ENCODE results near the gene DLG2.

DLG2 gene

GRCh38 chr11:84413549-84413948 lies 1213.6 kb downstream of the DLG2 start:
- no peak for DNase-seq

- no peak for DNase-seq
Observed at GRCh38 chr11:84412862-84413261, 1214.3 kb downstream of the DLG2 start.

- no peak for DNase-seq
Observed at GRCh38 chr11:84408946-84409411, 1218.2 kb downstream of the DLG2 start.

GRCh38 chr11:84407091-84407490 lies 1220.1 kb downstream of the DLG2 start:
- no peak for DNase-seq

- peak; percentile 31 for DNase-seq
Observed at GRCh38 chr11:84398017-84398626, 1229.0 kb downstream of the DLG2 start.

- no peak for DNase-seq
Observed at GRCh38 chr11:84396521-84396920, 1230.6 kb downstream of the DLG2 start.

GRCh38 chr11:84390441-84391078 lies 1236.6 kb downstream of the DLG2 start:
- DNase-seq, result no peak

GRCh38 chr11:84389696-84390095 lies 1237.4 kb downstream of the DLG2 start:
- no peak for DNase-seq

- DNase-seq, result peak; percentile 73
Observed at GRCh38 chr11:84384731-84385130, 1242.4 kb downstream of the DLG2 start.

- no peak for DNase-seq
Observed at GRCh38 chr11:84383576-84383975, 1243.6 kb downstream of the DLG2 start.

- no peak for DNase-seq
Observed at GRCh38 chr11:84381666-84382065, 1245.5 kb downstream of the DLG2 start.

- DNase-seq, result no peak
Observed at GRCh38 chr11:84372381-84372950, 1254.7 kb downstream of the DLG2 start.

- DNase-seq, result no peak
Observed at GRCh38 chr11:84358034-84358433, 1269.1 kb downstream of the DLG2 start.

- no peak for DNase-seq
Observed at GRCh38 chr11:84355911-84356310, 1271.2 kb downstream of the DLG2 start.

- no peak for DNase-seq
Observed at GRCh38 chr11:84345597-84345996, 1281.5 kb downstream of the DLG2 start.

- DNase-seq, result no peak
Observed at GRCh38 chr11:84345027-84345426, 1282.1 kb downstream of the DLG2 start.

- DNase-seq, result no peak
Observed at GRCh38 chr11:84339796-84340195, 1287.3 kb downstream of the DLG2 start.

GRCh38 chr11:84333221-84333620 lies 1293.9 kb downstream of the DLG2 start:
- no peak for DNase-seq

GRCh38 chr11:84322211-84322610 lies 1304.9 kb downstream of the DLG2 start:
- no peak for DNase-seq

- no peak for DNase-seq
Observed at GRCh38 chr11:84319863-84320262, 1307.3 kb downstream of the DLG2 start.

GRCh38 chr11:84316866-84317555 lies 1310.1 kb downstream of the DLG2 start:
- peak; percentile 78 for DNase-seq

GRCh38 chr11:84313830-84314359 lies 1313.2 kb downstream of the DLG2 start:
- DNase-seq, result peak; percentile 55

GRCh38 chr11:84310268-84310667 lies 1316.9 kb downstream of the DLG2 start:
- DNase-seq, result no peak

All from midbrain (tissue), 1 donor.